Measurements from ENCODE around the gene IQGAP2. TPM values are rescaled to one million over a fixed set of nuclear protein-coding genes. Genes with fewer than 3 reads are reported as not detected.

The IQGAP2 gene
- total and polyA plus RNA-seq, 2 donors from 2014 or later, result 23.2 to 35.8 TPM

DNA sequence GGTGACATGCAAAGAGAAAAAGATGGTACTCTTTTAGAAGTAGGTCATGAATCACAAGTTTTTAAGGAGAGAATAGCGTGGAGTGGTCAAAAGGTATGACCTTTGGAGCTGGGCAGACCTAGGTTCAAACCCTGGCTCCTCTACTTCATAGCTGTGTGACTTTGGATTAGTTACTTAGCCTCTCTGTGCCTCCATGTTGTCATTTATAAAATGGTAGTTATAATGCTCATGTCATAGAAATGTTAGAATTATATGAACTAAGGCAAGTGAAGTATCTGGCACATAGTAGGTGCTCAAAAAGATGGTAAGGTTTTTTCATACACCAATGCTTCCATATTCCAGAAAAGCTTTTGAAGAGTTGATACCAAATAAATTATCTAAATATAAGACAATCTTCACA, 320.2 kb downstream of the IQGAP2 start:
- FAIRE-seq, result no peak
- intact Hi-C loops (cut with DNase I), result no loop called here
- Histone ChIP-seq H3K4me1 (ENCODE audit: control insufficient read depth in 2 of 3, insufficient read depth in 2 of 3, low read depth in 1 of 3, low read length in 3 of 3) (no peaks in the 10 kb centered on the region), H3K27ac (ENCODE audit: low read depth in 2 of 2, low read length in 2 of 2) (no peak overlapping the region), H3K36me3 (ENCODE audit: control insufficient read depth in 2 of 3, insufficient read depth in 3 of 3, low read length in 3 of 3) (no peaks in the 10 kb centered on the region), H3K4me3 (ENCODE audit: low read length in 3 of 3) (no peak overlapping the region), H3K9ac (ENCODE audit: low read length in 3 of 3) (no peak overlapping the region), H3K27me3 (ENCODE audit: control insufficient read depth, insufficient read depth, low read length) (no peaks in the 10 kb centered on the region), H3K9me3 (ENCODE audit: control insufficient read depth in 2 of 3, insufficient read depth in 1 of 3, low read length in 3 of 3) (no peaks in the 10 kb centered on the region)
- TF ChIP-seq, protein P1, sequence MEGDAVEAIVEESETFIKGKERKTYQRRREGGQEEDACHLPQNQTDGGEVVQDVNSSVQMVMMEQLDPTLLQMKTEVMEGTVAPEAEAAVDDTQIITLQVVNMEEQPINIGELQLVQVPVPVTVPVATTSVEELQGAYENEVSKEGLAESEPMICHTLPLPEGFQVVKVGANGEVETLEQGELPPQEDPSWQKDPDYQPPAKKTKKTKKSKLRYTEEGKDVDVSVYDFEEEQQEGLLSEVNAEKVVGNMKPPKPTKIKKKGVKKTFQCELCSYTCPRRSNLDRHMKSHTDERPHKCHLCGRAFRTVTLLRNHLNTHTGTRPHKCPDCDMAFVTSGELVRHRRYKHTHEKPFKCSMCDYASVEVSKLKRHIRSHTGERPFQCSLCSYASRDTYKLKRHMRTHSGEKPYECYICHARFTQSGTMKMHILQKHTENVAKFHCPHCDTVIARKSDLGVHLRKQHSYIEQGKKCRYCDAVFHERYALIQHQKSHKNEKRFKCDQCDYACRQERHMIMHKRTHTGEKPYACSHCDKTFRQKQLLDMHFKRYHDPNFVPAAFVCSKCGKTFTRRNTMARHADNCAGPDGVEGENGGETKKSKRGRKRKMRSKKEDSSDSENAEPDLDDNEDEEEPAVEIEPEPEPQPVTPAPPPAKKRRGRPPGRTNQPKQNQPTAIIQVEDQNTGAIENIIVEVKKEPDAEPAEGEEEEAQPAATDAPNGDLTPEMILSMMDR (IDR thresholded peaks at IDR 0.05; ENCODE audit: borderline replicate concordance, extremely low read depth, insufficient read depth), result no peak
- DNase-seq, result no peak

DNA sequence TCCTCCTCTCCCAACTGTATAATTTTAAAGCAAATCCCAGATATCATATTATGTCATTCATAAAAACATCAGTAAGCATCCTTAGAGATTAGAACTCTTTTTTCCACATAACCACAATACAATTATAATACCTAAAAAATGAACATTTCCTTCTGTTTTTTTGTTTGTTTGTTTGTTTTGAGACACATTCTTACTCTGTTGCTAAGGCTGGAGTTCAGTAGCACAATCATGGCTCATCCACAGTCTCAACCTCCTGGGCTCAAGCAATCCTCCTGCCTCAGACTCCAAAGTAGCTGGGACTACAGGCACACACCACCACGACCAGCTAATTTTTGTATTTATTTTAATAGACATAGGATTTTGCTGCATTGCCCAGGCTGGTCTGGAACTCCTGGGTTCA, 320.8 kb downstream of the IQGAP2 start:
- Histone ChIP-seq H3K9me3 (ENCODE audit: control insufficient read depth in 2 of 3, insufficient read depth in 1 of 3, low read length in 3 of 3) (no peaks in the 10 kb centered on the region), H3K9ac (ENCODE audit: low read length in 3 of 3) (no peak overlapping the region), H3K27ac (ENCODE audit: low read depth in 2 of 2, low read length in 2 of 2) (no peak overlapping the region), H3K4me3 (ENCODE audit: low read length in 3 of 3) (no peak overlapping the region), H3K36me3 (ENCODE audit: control insufficient read depth in 2 of 3, insufficient read depth in 3 of 3, low read length in 3 of 3) (no peaks in the 10 kb centered on the region), H3K27me3 (ENCODE audit: control insufficient read depth, insufficient read depth, low read length) (no peaks in the 10 kb centered on the region), H3K4me1 (ENCODE audit: control insufficient read depth in 2 of 3, insufficient read depth in 2 of 3, low read depth in 1 of 3, low read length in 3 of 3) (no peaks in the 10 kb centered on the region)
- FAIRE-seq, result no peak
- DNase-seq, result no peak
- intact Hi-C loops (cut with DNase I), result no loop called here
- TF ChIP-seq, protein P1 (IDR thresholded peaks at IDR 0.05; ENCODE audit: borderline replicate concordance, extremely low read depth, insufficient read depth), result no peak

DNA sequence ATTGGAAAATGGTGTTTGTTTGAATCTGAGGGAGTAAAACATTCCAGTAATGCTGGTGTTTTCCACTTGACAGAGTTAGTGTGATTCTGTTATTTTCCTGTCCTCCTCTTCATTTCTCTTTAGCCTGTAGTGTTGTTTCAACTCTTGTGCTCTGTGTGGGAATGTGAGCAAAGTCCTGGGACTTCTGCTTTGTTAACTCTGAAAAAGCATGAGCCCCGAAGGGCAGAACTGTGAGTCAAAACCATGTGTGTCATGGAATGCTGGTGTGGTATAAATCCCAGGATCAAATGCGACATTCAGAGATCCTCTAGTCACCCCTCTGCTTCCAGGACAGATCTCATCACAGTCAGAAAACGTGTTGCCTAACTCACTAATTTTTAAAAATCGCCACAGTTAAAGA, 321.8 kb downstream of the IQGAP2 start:
- Histone ChIP-seq H3K27me3 (ENCODE audit: control insufficient read depth, insufficient read depth, low read length) (no peaks in the 10 kb centered on the region), H3K36me3 (ENCODE audit: control insufficient read depth in 2 of 3, insufficient read depth in 3 of 3, low read length in 3 of 3) (no peaks in the 10 kb centered on the region), H3K4me3 (ENCODE audit: low read length in 3 of 3) (no peak overlapping the region), H3K4me1 (ENCODE audit: control insufficient read depth in 2 of 3, insufficient read depth in 2 of 3, low read depth in 1 of 3, low read length in 3 of 3) (no peaks in the 10 kb centered on the region), H3K9ac (ENCODE audit: low read length in 3 of 3) (no peak overlapping the region), H3K9me3 (ENCODE audit: control insufficient read depth in 2 of 3, insufficient read depth in 1 of 3, low read length in 3 of 3) (peaks cover 0 to 6% (median 4%) of the 10 kb centered on the region in 3 donors), H3K27ac (ENCODE audit: low read depth in 2 of 2, low read length in 2 of 2) (no peak overlapping the region)
- intact Hi-C loops (cut with DNase I), result no loop called here
- DNase-seq, result peak in 2 of 5 donors; percentile 18 to 49
- no peak for FAIRE-seq
- TF ChIP-seq, protein P1 (IDR thresholded peaks at IDR 0.05; ENCODE audit: borderline replicate concordance, extremely low read depth, insufficient read depth), result no peak

DNA sequence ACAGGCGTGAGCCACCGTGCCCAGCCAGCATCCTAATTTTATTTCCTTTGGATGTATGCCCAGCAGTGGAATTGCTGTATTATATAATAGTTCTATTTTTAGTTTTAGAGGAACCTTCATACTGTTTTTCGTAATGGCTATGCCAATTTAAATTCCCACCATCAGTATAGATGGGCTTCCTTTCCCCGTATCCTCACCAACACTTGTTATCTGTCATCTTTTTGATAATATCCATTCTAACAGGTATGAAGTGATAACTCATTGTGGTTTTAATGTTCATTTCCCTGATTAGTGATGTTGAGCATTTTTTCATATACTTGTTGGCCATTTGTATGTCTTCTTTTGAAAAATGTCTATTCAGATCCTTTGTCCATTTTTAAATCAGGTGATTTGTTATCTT, 325.9 kb downstream of the IQGAP2 start:
- Histone ChIP-seq H3K27ac (ENCODE audit: low read depth in 2 of 2, low read length in 2 of 2) (no peak overlapping the region), H3K9me3 (ENCODE audit: control insufficient read depth in 2 of 3, insufficient read depth in 1 of 3, low read length in 3 of 3) (peaks cover 0 to 14% (median 8%) of the 10 kb centered on the region in 3 donors), H3K36me3 (ENCODE audit: control insufficient read depth in 2 of 3, insufficient read depth in 3 of 3, low read length in 3 of 3) (no peaks in the 10 kb centered on the region), H3K9ac (ENCODE audit: low read length in 3 of 3) (no peak overlapping the region), H3K4me3 (ENCODE audit: low read length in 3 of 3) (no peak overlapping the region), H3K4me1 (ENCODE audit: control insufficient read depth in 2 of 3, insufficient read depth in 2 of 3, low read depth in 1 of 3, low read length in 3 of 3) (no peaks in the 10 kb centered on the region), H3K27me3 (ENCODE audit: control insufficient read depth, insufficient read depth, low read length) (no peaks in the 10 kb centered on the region)
- TF ChIP-seq, protein P1 (IDR thresholded peaks at IDR 0.05; ENCODE audit: borderline replicate concordance, extremely low read depth, insufficient read depth), result no peak
- FAIRE-seq (no peak), DNase-seq (no peak)
- intact Hi-C loops (cut with DNase I), result no loop called here

Measured in kidney (tissue), 14 donors.